ENCODE measurements around the gene WDR5.

Gene WDR5

DNA sequence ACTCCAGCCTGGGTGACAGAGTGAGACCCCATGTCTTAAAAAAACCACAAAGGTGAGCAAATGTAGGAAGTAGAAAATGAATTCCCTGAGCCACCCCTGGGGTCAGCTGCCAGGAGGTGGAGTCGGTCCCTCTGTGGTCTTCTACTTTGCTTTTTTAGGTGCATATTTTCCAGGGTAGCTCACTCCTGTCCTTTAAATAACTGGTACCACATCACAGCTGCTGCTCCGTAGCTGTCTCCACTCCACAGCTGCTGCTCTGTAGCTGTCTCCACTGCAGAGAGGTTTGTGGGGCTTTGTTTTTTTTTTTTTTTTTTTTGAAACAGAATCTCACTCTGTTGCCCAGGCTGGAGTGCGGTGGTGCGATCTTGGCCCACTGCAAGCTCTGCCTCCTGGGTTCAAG, 8.9 kb downstream of the WDR5 start:
- Histone ChIP-seq H2AFZ (ENCODE audit: low read length) (no peak overlapping the region), H3K27me3 (replicated peaks; ENCODE audit: insufficient read depth, low read length) (no peaks in the 10 kb centered on the region), H4K20me1 (ENCODE audit: insufficient read depth, low read length) (no peaks in the 10 kb centered on the region), H3K4me1 (ENCODE audit: low read length) (no peaks in the 10 kb centered on the region), H3K79me2 (ENCODE audit: low read length) (peaks cover 20% of the 10 kb centered on the region), H3K9me2 (replicated peaks; ENCODE audit: insufficient read depth, low read length) (no peaks in the 10 kb centered on the region), H3K4me3 (ENCODE audit: low read length) (no peak overlapping the region), H3F3A (ENCODE audit: insufficient read depth, low read length) (no peaks in the 10 kb centered on the region), H3K27ac (ENCODE audit: low read length) (no peak overlapping the region), H3K9ac (ENCODE audit: low read length) (no peak overlapping the region), H3K9me3 (replicated peaks; ENCODE audit: insufficient read depth, low read length) (no peaks in the 10 kb centered on the region), H3K4me2 (ENCODE audit: low read depth, low read length) (no peak overlapping the region), H3K36me3 (replicated peaks; ENCODE audit: insufficient read depth, low read length) (peaks cover 13% of the 10 kb centered on the region; the same call in 1 of the 2 replicates)
- DNase-seq, result no peak
- TF ChIP-seq EZH2 (optimal IDR thresholded peaks at IDR 0.05; ENCODE audit: low read depth, low read length) (no peak), EZH2phosphoT487 (IDR thresholded peaks at IDR 0.05; ENCODE audit: low read length) (no peak)
- TF ChIP-seq, protein P1, sequence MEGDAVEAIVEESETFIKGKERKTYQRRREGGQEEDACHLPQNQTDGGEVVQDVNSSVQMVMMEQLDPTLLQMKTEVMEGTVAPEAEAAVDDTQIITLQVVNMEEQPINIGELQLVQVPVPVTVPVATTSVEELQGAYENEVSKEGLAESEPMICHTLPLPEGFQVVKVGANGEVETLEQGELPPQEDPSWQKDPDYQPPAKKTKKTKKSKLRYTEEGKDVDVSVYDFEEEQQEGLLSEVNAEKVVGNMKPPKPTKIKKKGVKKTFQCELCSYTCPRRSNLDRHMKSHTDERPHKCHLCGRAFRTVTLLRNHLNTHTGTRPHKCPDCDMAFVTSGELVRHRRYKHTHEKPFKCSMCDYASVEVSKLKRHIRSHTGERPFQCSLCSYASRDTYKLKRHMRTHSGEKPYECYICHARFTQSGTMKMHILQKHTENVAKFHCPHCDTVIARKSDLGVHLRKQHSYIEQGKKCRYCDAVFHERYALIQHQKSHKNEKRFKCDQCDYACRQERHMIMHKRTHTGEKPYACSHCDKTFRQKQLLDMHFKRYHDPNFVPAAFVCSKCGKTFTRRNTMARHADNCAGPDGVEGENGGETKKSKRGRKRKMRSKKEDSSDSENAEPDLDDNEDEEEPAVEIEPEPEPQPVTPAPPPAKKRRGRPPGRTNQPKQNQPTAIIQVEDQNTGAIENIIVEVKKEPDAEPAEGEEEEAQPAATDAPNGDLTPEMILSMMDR (IDR thresholded peaks at IDR 0.05; ENCODE audit: low read length), result no peak

DNA sequence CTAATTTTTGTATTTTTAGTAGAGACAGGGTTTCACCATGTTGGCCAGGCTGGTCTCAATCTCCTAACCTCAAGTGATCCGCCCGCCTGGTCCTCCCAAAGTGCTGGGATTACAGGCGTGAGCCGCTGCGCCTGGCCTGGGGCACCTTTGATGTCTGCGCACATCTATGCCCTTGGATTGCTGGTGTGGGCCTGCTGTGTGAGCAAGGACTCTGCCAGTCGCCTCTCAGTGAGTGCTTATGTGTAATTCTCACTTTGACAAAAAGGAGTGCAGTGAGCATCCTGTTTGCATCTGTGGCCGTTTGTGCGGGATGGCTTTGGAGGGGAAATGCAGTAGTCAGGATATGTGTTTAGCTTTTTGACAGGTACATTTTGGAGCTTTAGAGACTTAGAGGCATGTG, 9.4 kb downstream of the WDR5 start:
- no peak overlapping the region for H3K27ac ChIP-seq (ENCODE audit: low read length)
- H3F3A ChIP-seq (ENCODE audit: insufficient read depth, low read length), result no peaks in the 10 kb centered on the region
- H4K20me1 ChIP-seq (ENCODE audit: insufficient read depth, low read length), result no peaks in the 10 kb centered on the region
- no peaks in the 10 kb centered on the region for H3K4me1 ChIP-seq (ENCODE audit: low read length)
- no peak overlapping the region for H3K4me2 ChIP-seq (ENCODE audit: low read depth, low read length)
- peaks cover 15% of the 10 kb centered on the region for H3K79me2 ChIP-seq (ENCODE audit: low read length)
- H3K9ac ChIP-seq (ENCODE audit: low read length), result no peak overlapping the region
- no peaks in the 10 kb centered on the region for H3K9me2 ChIP-seq (replicated peaks; ENCODE audit: insufficient read depth, low read length)
- TF ChIP-seq EZH2 (optimal IDR thresholded peaks at IDR 0.05; ENCODE audit: low read depth, low read length), result no peak
- TF ChIP-seq, protein P1 (IDR thresholded peaks at IDR 0.05; ENCODE audit: low read length), result no peak
- H3K9me3 ChIP-seq (replicated peaks; ENCODE audit: insufficient read depth, low read length), result no peaks in the 10 kb centered on the region
- H3K4me3 ChIP-seq (ENCODE audit: low read length), result no peak overlapping the region
- 0 out of 2 replicates have a peak, but pooled peaks cover 13% of the 10 kb centered on the region for H3K36me3 ChIP-seq (replicated peaks; ENCODE audit: insufficient read depth, low read length)
- no peaks in the 10 kb centered on the region for H3K27me3 ChIP-seq (replicated peaks; ENCODE audit: insufficient read depth, low read length)
- DNase-seq, result no peak
- no peak overlapping the region for H2AFZ ChIP-seq (ENCODE audit: low read length)

DNA sequence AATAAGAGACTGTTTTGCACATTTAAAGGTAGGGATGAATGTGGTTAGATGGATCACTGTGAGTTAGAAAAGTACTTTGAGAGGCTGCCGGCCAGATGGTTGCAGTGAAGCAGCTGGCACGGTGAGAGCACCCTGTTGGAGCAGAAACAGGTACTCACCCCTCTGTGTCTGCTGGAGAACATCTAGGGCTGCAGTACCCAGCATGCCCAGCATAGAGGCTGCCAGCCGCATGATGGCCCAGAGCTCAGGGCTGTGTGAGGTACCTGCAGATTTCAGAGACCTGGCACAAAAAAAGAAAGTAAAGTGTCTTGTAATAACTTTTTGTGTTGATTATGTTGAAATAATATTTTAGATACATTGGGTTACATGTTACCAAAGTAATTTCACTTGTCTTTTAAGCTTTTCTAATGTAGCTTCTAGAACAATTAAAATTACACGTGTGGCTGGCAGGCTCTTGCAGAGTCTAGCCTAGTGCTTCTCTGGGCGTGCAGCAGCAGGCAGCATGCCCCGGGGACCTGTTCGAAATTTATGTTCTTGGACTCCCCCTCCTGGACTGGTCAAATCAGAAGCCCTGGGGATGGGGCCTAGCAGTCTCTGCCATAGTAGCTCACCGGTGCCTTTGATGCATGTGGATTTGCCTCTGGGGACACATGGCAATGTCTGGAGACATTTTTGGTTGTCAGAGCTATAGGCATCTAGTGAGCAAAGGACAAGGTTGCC, 11.1 kb downstream of the WDR5 start:
- no peaks in the 10 kb centered on the region for H3K4me1 ChIP-seq (ENCODE audit: low read length)
- H3F3A ChIP-seq (ENCODE audit: insufficient read depth, low read length), result no peaks in the 10 kb centered on the region
- H3K9me2 ChIP-seq (replicated peaks; ENCODE audit: insufficient read depth, low read length), result no peaks in the 10 kb centered on the region
- H3K9me3 ChIP-seq (replicated peaks; ENCODE audit: insufficient read depth, low read length), result no peaks in the 10 kb centered on the region
- H3K9ac ChIP-seq (ENCODE audit: low read length), result no peak overlapping the region
- no peak overlapping the region for H3K27ac ChIP-seq (ENCODE audit: low read length)
- DNase-seq, result no peak
- H4K20me1 ChIP-seq (ENCODE audit: insufficient read depth, low read length), result 0 out of 2 replicates have a peak, but pooled peaks cover 4% of the 10 kb centered on the region
- no peak overlapping the region for H2AFZ ChIP-seq (ENCODE audit: low read length)
- H3K27me3 ChIP-seq (replicated peaks; ENCODE audit: insufficient read depth, low read length), result no peaks in the 10 kb centered on the region
- TF ChIP-seq, protein P1 (IDR thresholded peaks at IDR 0.05; ENCODE audit: low read length), result no peak
- TF ChIP-seq EZH2 (optimal IDR thresholded peaks at IDR 0.05; ENCODE audit: low read depth, low read length), result no peak
- TF ChIP-seq EZH2phosphoT487 (IDR thresholded peaks at IDR 0.05; ENCODE audit: low read length), result no peak
- no peak overlapping the region for H3K4me3 ChIP-seq (ENCODE audit: low read length)
- 0 out of 2 replicates have a peak, but pooled peaks cover 11% of the 10 kb centered on the region for H3K36me3 ChIP-seq (replicated peaks; ENCODE audit: insufficient read depth, low read length)
- no peak overlapping the region for H3K4me2 ChIP-seq (ENCODE audit: low read depth, low read length)
- peaks cover 11% of the 10 kb centered on the region for H3K79me2 ChIP-seq (ENCODE audit: low read length)
